GM19468 (cell line): ENCODE data around the gene VIT.
"Not testable (repeated sequence)": the region's sequence is repeated elsewhere in the genome, so short reads cannot be mapped to it uniquely, and the experiment has no call there.

Source experiments
- ATAC-seq: cut with Tn5 transposase; IDR thresholded peaks from one replicate; pipeline ENCODE4 v1.9.1; 2021; ENCODE audit warnings: mild to moderate bottlenecking, moderate library complexity, moderate number of reproducible peaks; ENCODE audit not compliant: unreplicated experiment; ENCODE audit errors: extremely low read depth

VIT gene

GRCh38 chr2:36792951-36793350, 96.4 kb downstream of the VIT start:
- ATAC-seq = no peak

GRCh38 chr2:36797324-36798070, 101.0 kb downstream of the VIT start:
- no peak for ATAC-seq

GRCh38 chr2:36798724-36799123, 102.2 kb downstream of the VIT start:
- ATAC-seq = no peak

GRCh38 chr2:36800381-36800780, 103.9 kb downstream of the VIT start:
- no peak for ATAC-seq

GRCh38 chr2:36801088-36801487, 104.6 kb downstream of the VIT start:
- ATAC-seq = no peak

GRCh38 chr2:36802952-36803351, 106.4 kb downstream of the VIT start:
- no peak for ATAC-seq

- no peak for ATAC-seq
Observed at GRCh38 chr2:36805635-36806224, 109.2 kb downstream of the VIT start.

GRCh38 chr2:36807223-36807886, 110.8 kb downstream of the VIT start:
- no peak for ATAC-seq

- ATAC-seq = no peak
Observed at GRCh38 chr2:36808386-36809068, 112.0 kb downstream of the VIT start.

GRCh38 chr2:36809069-36809445, 112.5 kb downstream of the VIT start:
- ATAC-seq = no peak

GRCh38 chr2:36811071-36811470, 114.6 kb downstream of the VIT start:
- ATAC-seq = no peak

- no peak for ATAC-seq
Observed at GRCh38 chr2:36812196-36812595, 115.7 kb downstream of the VIT start.

- ATAC-seq = no peak
Observed at GRCh38 chr2:36818542-36818941, 122.0 kb downstream of the VIT start.

GRCh38 chr2:36819095-36819711, 122.7 kb downstream of the VIT start:
- no peak for ATAC-seq

GRCh38 chr2:36820942-36821605, 124.6 kb downstream of the VIT start:
- no peak for ATAC-seq

- ATAC-seq = no peak
Observed at GRCh38 chr2:36823862-36824261, 127.4 kb downstream of the VIT start.

- no peak for ATAC-seq
Observed at GRCh38 chr2:36824273-36824672, 127.8 kb downstream of the VIT start.

GRCh38 chr2:36824683-36825082, 128.2 kb downstream of the VIT start:
- not testable (repeated sequence) for ATAC-seq

- no peak for ATAC-seq
Observed at GRCh38 chr2:36831185-36831584, 134.7 kb downstream of the VIT start.

GRCh38 chr2:36834203-36834602, 137.7 kb downstream of the VIT start:
- no peak for ATAC-seq
